HepG2 (cell line): Measurements from ENCODE around the gene YTHDF1.

Source experiments
- EZH2 ChIP-seq: conservative IDR thresholded peaks from 2 replicates; pipeline ENCODE4 v1.6.1; 2012; ENCODE audit warnings: mild to moderate bottlenecking, low read depth, low read length, moderate library complexity
- TF ChIP-seq, protein P1 (sequence below): sonication (generic); formaldehyde crosslinking; IDR thresholded peaks from 2 replicates; pipeline ENCODE4 v1.4.0; 2020; ENCODE audit warnings: missing genetic modification reagents
- TF ChIP-seq, protein P2 (sequence below): sonication (generic); formaldehyde crosslinking; IDR thresholded peaks from 2 replicates; pipeline ENCODE4 v1.5.0; 2020; ENCODE audit warnings: mild to moderate bottlenecking, missing genetic modification reagents, moderate library complexity

DNA sequence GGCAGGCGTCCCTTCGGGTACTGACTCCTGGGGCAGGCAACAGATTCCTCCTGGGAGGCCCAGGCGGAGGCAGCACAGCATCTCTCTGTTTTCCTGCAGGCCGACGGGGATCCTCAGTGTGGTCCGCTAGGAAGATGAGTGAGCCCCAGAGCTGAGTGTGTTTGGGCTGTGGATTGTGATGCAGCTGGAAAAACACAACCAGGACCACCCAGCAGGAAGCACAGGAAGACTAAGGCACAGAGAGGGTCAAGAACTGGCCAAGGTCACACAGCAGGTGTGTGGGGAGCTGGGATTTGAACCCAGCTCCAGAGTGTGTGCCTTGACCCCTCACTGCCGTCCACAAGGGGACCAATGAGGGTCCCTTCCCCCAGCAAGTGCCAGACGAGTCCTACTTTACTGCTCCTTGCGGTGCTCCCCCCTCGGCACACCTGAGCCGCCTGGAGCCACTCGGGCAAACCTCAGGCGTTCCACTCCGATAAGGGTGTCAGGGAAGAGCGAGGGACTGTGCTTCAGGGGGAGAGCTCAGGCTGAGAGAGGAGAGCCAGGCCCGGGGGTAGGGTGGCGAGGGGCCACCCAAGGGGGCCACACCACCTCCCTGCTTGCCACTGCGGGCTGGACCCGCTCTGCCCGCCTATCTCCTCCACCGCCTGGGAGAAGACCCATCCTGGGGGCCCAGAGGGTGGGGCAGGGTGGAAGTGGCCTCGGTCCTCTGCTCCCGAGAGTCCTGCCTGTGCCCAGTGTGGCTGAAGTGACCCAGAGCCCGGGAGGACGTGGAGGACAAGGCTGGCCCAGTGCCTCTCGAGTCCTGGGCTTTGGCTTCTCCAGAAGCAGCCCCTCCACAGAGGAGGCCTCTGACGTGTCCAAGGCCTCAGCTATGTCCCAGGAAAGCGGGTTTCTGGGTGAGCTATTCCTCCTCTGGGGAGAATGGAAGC is 63.3 kb downstream of the YTHDF1 start:
- TF ChIP-seq EZH2 = no peak
- TF ChIP-seq, protein P1, sequence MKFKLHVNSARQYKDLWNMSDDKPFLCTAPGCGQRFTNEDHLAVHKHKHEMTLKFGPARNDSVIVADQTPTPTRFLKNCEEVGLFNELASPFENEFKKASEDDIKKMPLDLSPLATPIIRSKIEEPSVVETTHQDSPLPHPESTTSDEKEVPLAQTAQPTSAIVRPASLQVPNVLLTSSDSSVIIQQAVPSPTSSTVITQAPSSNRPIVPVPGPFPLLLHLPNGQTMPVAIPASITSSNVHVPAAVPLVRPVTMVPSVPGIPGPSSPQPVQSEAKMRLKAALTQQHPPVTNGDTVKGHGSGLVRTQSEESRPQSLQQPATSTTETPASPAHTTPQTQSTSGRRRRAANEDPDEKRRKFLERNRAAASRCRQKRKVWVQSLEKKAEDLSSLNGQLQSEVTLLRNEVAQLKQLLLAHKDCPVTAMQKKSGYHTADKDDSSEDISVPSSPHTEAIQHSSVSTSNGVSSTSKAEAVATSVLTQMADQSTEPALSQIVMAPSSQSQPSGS (CRISPR knock-in tag) = no peak
- TF ChIP-seq, protein P2, sequence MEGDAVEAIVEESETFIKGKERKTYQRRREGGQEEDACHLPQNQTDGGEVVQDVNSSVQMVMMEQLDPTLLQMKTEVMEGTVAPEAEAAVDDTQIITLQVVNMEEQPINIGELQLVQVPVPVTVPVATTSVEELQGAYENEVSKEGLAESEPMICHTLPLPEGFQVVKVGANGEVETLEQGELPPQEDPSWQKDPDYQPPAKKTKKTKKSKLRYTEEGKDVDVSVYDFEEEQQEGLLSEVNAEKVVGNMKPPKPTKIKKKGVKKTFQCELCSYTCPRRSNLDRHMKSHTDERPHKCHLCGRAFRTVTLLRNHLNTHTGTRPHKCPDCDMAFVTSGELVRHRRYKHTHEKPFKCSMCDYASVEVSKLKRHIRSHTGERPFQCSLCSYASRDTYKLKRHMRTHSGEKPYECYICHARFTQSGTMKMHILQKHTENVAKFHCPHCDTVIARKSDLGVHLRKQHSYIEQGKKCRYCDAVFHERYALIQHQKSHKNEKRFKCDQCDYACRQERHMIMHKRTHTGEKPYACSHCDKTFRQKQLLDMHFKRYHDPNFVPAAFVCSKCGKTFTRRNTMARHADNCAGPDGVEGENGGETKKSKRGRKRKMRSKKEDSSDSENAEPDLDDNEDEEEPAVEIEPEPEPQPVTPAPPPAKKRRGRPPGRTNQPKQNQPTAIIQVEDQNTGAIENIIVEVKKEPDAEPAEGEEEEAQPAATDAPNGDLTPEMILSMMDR = no peak
